ENCODE data around the gene SNRPB.
"Not testable (repeated sequence)": the region's sequence is repeated elsewhere in the genome, so short reads cannot be mapped to it uniquely, and the experiment has no call there.

The SNRPB gene

GRCh38 chr20:2470423-2471193 is at the start of gene SNRPB:
Gene SNRPB (minus strand): TSS chr20:2470789. CDS start chr20:2470690, 99 bp downstream.
- in situ Hi-C loops (cut with MboI; ENCODE audit: low sequenced_read_pairs), result loop anchor here (25.0 kb wide), 1 partner anchor 708 kb away; no protein-coding TSS in a partner anchor

GRCh38 chr20:2519115-2519809 is 48.7 kb upstream of the SNRPB start:
- in situ Hi-C loops (cut with MboI; ENCODE audit: low sequenced_read_pairs), result no loop called here

GRCh38 chr20:2518558-2518957 is 48.0 kb upstream of the SNRPB start:
- in situ Hi-C loops (cut with MboI; ENCODE audit: low sequenced_read_pairs), result no loop called here

- in situ Hi-C loops (cut with MboI; ENCODE audit: low sequenced_read_pairs), result no loop called here
Observed at GRCh38 chr20:2518096-2518495, 47.5 kb upstream of the SNRPB start.

GRCh38 chr20:2516399-2516798 is 45.8 kb upstream of the SNRPB start:
- in situ Hi-C loops (cut with MboI; ENCODE audit: low sequenced_read_pairs), result no loop called here

- in situ Hi-C loops (cut with MboI; ENCODE audit: low sequenced_read_pairs), result no loop called here
Observed at GRCh38 chr20:2515203-2515602, 44.6 kb upstream of the SNRPB start.

GRCh38 chr20:2509794-2510193 is 39.2 kb upstream of the SNRPB start:
- in situ Hi-C loops (cut with MboI; ENCODE audit: low sequenced_read_pairs), result no loop called here

GRCh38 chr20:2509468-2509781 is 38.8 kb upstream of the SNRPB start:
- in situ Hi-C loops (cut with MboI; ENCODE audit: low sequenced_read_pairs), result no loop called here

- in situ Hi-C loops (cut with MboI; ENCODE audit: low sequenced_read_pairs), result no loop called here
Observed at GRCh38 chr20:2508631-2509467, 38.3 kb upstream of the SNRPB start, which contains the start of gene ZNF343. Gene ZNF343 (minus strand): TSS chr20:2508915. CDS start chr20:2493895, 15,020 bp downstream.

- in situ Hi-C loops (cut with MboI; ENCODE audit: low sequenced_read_pairs), result no loop called here
Observed at GRCh38 chr20:2507875-2508630, 37.5 kb upstream of the SNRPB start.

GRCh38 chr20:2507464-2507863 is 36.9 kb upstream of the SNRPB start:
- in situ Hi-C loops (cut with MboI; ENCODE audit: low sequenced_read_pairs), result no loop called here

GRCh38 chr20:2506426-2506825 is 35.8 kb upstream of the SNRPB start:
- in situ Hi-C loops (cut with MboI; ENCODE audit: low sequenced_read_pairs), result not testable (repeated sequence)

GRCh38 chr20:2504803-2505202 is 34.2 kb upstream of the SNRPB start:
- in situ Hi-C loops (cut with MboI; ENCODE audit: low sequenced_read_pairs), result not testable (repeated sequence)

- in situ Hi-C loops (cut with MboI; ENCODE audit: low sequenced_read_pairs), result not testable (repeated sequence)
Observed at GRCh38 chr20:2502808-2503384, 32.3 kb upstream of the SNRPB start.

GRCh38 chr20:2485661-2486060 is 15.1 kb upstream of the SNRPB start:
- in situ Hi-C loops (cut with MboI; ENCODE audit: low sequenced_read_pairs), result no loop called here

GRCh38 chr20:2485080-2485479 is 14.5 kb upstream of the SNRPB start:
- in situ Hi-C loops (cut with MboI; ENCODE audit: low sequenced_read_pairs), result no loop called here

- in situ Hi-C loops (cut with MboI; ENCODE audit: low sequenced_read_pairs), result no loop called here
Observed at GRCh38 chr20:2483504-2483903, 12.9 kb upstream of the SNRPB start.

- in situ Hi-C loops (cut with MboI; ENCODE audit: low sequenced_read_pairs), result no loop called here
Observed at GRCh38 chr20:2480381-2480780, 9.8 kb upstream of the SNRPB start.

- in situ Hi-C loops (cut with MboI; ENCODE audit: low sequenced_read_pairs), result no loop called here
Observed at GRCh38 chr20:2476742-2477615, 6.4 kb upstream of the SNRPB start.
